Neuronal stem cell (in vitro differentiated cells): ENCODE data around the gene CALCOCO1.

ENCODE experiments used
- DNase-seq: peaks from one replicate; pipeline ENCODE4 v3.0.0-alpha.2; 2013; ENCODE audit warnings: low spot score
- H2AFZ ChIP-seq: one replicate; pipeline ENCODE4 v1.6.1; 2013; ENCODE audit warnings: mild to moderate bottlenecking, low read length, inconsistent platforms
- H2AK5ac ChIP-seq: 2 replicates; pipeline ENCODE4 v1.6.1; 2013; ENCODE audit warnings: low read depth, mild to moderate bottlenecking, inconsistent platforms, low read length, moderate library complexity, mixed read lengths
- H2BK120ac ChIP-seq: 2 replicates; pipeline ENCODE4 v1.6.1; 2013; ENCODE audit warnings: low read depth, mild to moderate bottlenecking, inconsistent platforms, low read length, moderate library complexity, mixed read lengths
- H2BK12ac ChIP-seq: one replicate; pipeline ENCODE4 v1.6.1; 2013; ENCODE audit warnings: low read length, inconsistent platforms
- H2BK15ac ChIP-seq: 2 replicates; pipeline ENCODE4 v1.6.1; 2013; ENCODE audit warnings: mild to moderate bottlenecking, low read length, inconsistent platforms, mixed read lengths
- H2BK5ac ChIP-seq: one replicate; pipeline ENCODE4 v1.6.1; 2013; ENCODE audit warnings: inconsistent platforms, mild to moderate bottlenecking, low read length, moderate library complexity
- H3K14ac ChIP-seq: one replicate; pipeline ENCODE4 v1.6.1; 2013; ENCODE audit warnings: low read length, inconsistent platforms
- H3K18ac ChIP-seq: 2 replicates; pipeline ENCODE4 v1.6.1; 2013; ENCODE audit warnings: low read length, inconsistent platforms
- H3K23ac ChIP-seq: 2 replicates; pipeline ENCODE4 v1.6.1; 2013; ENCODE audit warnings: low read depth, mild to moderate bottlenecking, mixed read lengths, low read length, inconsistent platforms; ENCODE audit not compliant: poor library complexity
- H3K27ac ChIP-seq: replicated peaks from 3 replicates; pipeline ENCODE4 v1.5.1; 2013; ENCODE audit warnings: low read length, inconsistent platforms
- H3K27me3 ChIP-seq, 3 experiments: 2 replicates each; pipeline ENCODE4 v1.6.1; 2013; ENCODE audit warnings: low read length in 3 of 3, mild to moderate bottlenecking in 2 of 3, inconsistent platforms in 1 of 3, low read depth in 1 of 3, mixed read lengths in 1 of 3, moderate library complexity in 1 of 3; ENCODE audit not compliant: control insufficient read depth in 3 of 3, insufficient read depth in 3 of 3
- H3K36me3 ChIP-seq, 2 donors: replicated peaks in 1 of 2; 2 replicates each; pipeline ENCODE4 v1.6.1; 2013; ENCODE audit warnings: low read length in 2 of 2; ENCODE audit not compliant: control insufficient read depth in 2 of 2, insufficient read depth in 2 of 2
- H3K4ac ChIP-seq: 2 replicates; pipeline ENCODE4 v1.6.1; 2013; ENCODE audit warnings: inconsistent platforms, mild to moderate bottlenecking, low read length, moderate library complexity
- H3K4me1 ChIP-seq, 2 donors: 1 replicate in 1 of 2; 2 replicates in 1 of 2; pipeline ENCODE4 v1.6.1; 2013; ENCODE audit warnings: low read length in 2 of 2, low read depth in 1 of 2; ENCODE audit not compliant: control insufficient read depth in 2 of 2, insufficient read depth in 1 of 2
- H3K4me2 ChIP-seq: one replicate; pipeline ENCODE4 v1.6.1; 2013; ENCODE audit warnings: mild to moderate bottlenecking, low read length, inconsistent platforms; ENCODE audit not compliant: insufficient read depth, poor library complexity, severe bottlenecking
- H3K4me3 ChIP-seq, 2 donors: 2 replicates each; pipeline ENCODE4 v1.5.1; 2013; ENCODE audit warnings: low read length in 2 of 2, mild to moderate bottlenecking in 2 of 2, inconsistent platforms in 1 of 2, moderate library complexity in 1 of 2
- H3K79me1 ChIP-seq: one replicate; pipeline ENCODE4 v1.6.1; 2013; ENCODE audit warnings: low read depth, mild to moderate bottlenecking, inconsistent platforms, low read length, moderate library complexity
- H3K9ac ChIP-seq: one replicate; pipeline ENCODE4 v1.6.1; 2013; ENCODE audit warnings: mild to moderate bottlenecking, low read depth, low read length, inconsistent platforms; ENCODE audit not compliant: poor library complexity
- H3K9me3 ChIP-seq, 2 donors: replicated peaks in 1 of 2; 2 replicates each; pipeline versions ENCODE3 to v1.6.1; 2013; ENCODE audit warnings: low read length in 2 of 2, mild to moderate bottlenecking in 2 of 2, inconsistent platforms in 1 of 2, low read depth in 1 of 2, mixed read lengths in 1 of 2, moderate library complexity in 1 of 2; ENCODE audit not compliant: control insufficient read depth in 2 of 2, insufficient read depth in 1 of 2
- H4K8ac ChIP-seq: one replicate; pipeline ENCODE4 v1.6.1; 2013; ENCODE audit warnings: low read depth, mild to moderate bottlenecking, inconsistent platforms, low read length, moderate library complexity
- H4K91ac ChIP-seq: one replicate; pipeline ENCODE4 v1.6.1; 2013; ENCODE audit warnings: low read length, low read depth, mild to moderate bottlenecking, inconsistent platforms; ENCODE audit not compliant: poor library complexity
- whole genome bisulfite sequencing, 2 donors: extraction: QIAGEN DNeasy Blood & Tissue Kit; methylation state at CpG; one replicate each; pipeline ENCODE4 v1.1.7; 2013; ENCODE audit warnings: missing lambda C conversion rate in 2 of 2, mixed read lengths in 1 of 2; ENCODE audit not compliant: insufficient read length in 2 of 2, insufficient replicate concordance in 1 of 2; ENCODE audit errors: extremely low coverage in 2 of 2; 5-methylcytosine and 5-hydroxymethylcytosine counted together

CALCOCO1 gene

DNA sequence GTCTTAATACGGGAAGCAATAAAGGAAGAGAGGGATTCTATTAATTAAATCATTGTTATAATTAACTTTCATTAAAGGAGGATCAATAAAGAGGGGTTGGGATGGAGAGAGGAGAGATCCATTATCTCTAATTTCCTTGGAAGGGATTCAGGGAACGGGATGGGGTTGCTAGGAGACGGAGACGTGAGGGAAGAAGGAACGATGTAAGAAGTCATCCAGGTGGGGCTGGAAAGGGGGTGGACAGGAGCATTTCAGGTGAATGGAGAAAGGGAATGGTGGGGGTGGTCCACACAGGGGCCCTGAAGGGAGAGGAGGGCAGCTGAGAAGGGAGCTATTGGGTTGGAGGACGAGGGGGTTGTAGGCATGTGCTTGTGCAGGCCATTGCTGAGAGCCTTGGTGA, 17.2 kb downstream of the CALCOCO1 start:
- no peak overlapping the region for H2AFZ ChIP-seq
- H3K23ac ChIP-seq = no peak overlapping the region
- H2BK12ac ChIP-seq = no peak overlapping the region
- peaks cover 0 to 24% (median 0%) of the 10 kb centered on the region in 3 experiments for H3K27me3 ChIP-seq
- H3K27ac ChIP-seq = no peak overlapping the region
- no peak overlapping the region for H3K4me2 ChIP-seq
- no peak overlapping the region for H4K91ac ChIP-seq
- no peak overlapping the region for H3K14ac ChIP-seq
- DNase-seq = no peak
- no peak overlapping the region for H2AK5ac ChIP-seq
- H4K8ac ChIP-seq = no peak overlapping the region
- no peak overlapping the region for H3K18ac ChIP-seq
- H3K9me3 ChIP-seq = no peaks in the 10 kb centered on the region
- no peak overlapping the region for H2BK5ac ChIP-seq
- no peaks in the 10 kb centered on the region for H3K79me1 ChIP-seq
- H2BK15ac ChIP-seq = no peak overlapping the region
- H3K4ac ChIP-seq = no peak overlapping the region
- no peaks in the 10 kb centered on the region for H3K36me3 ChIP-seq
- H3K9ac ChIP-seq = no peak overlapping the region
- H2BK120ac ChIP-seq = no peak overlapping the region
- H3K4me1 ChIP-seq = peaks cover 4 to 10% of the 10 kb centered on the region in 2 donors
- no peak overlapping the region for H3K4me3 ChIP-seq
- WGBS, 2 donors = no CpG with 5 or more reads among the region's 6 CpGs

DNA sequence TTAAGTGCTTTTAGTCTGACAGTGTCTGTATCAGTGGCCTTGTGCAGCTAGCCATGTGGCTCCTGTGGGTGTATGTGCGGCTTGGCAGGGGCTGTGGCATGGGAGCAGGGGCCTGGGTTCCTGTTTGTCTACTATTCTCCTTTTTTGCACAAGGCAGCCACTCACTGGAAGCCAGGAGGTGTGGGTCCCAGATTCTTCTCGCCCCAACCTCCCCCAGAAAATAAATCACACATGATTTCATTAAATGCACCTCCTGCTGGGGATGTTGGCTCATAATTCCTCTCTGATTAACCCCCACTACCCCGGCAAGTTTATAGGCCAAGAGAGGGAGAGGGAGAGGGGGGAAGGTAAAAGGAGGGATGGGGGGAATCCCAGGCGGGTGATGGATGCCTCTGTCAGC, 17.6 kb downstream of the CALCOCO1 start:
- H3K9ac ChIP-seq = no peak overlapping the region
- no CpG with 5 or more reads among the region's 4 CpGs for WGBS, 2 donors
- H2AK5ac ChIP-seq = no peak overlapping the region
- no peak overlapping the region for H2BK5ac ChIP-seq
- no peak overlapping the region for H2AFZ ChIP-seq
- no peak overlapping the region for H3K4me2 ChIP-seq
- no peaks in the 10 kb centered on the region for H3K36me3 ChIP-seq
- no peak overlapping the region for H3K27ac ChIP-seq
- peaks cover 4 to 10% of the 10 kb centered on the region in 2 donors for H3K4me1 ChIP-seq
- H3K4me3 ChIP-seq = no peak overlapping the region
- DNase-seq = no peak
- H3K4ac ChIP-seq = no peak overlapping the region
- no peak overlapping the region for H4K91ac ChIP-seq
- H3K14ac ChIP-seq = no peak overlapping the region
- no peaks in the 10 kb centered on the region for H3K9me3 ChIP-seq
- no peak overlapping the region for H2BK15ac ChIP-seq
- no peak overlapping the region for H4K8ac ChIP-seq
- no peak overlapping the region for H2BK12ac ChIP-seq
- no peak overlapping the region for H2BK120ac ChIP-seq
- H3K79me1 ChIP-seq = no peaks in the 10 kb centered on the region
- peaks cover 0 to 25% (median 0%) of the 10 kb centered on the region in 3 experiments for H3K27me3 ChIP-seq
- H3K18ac ChIP-seq = no peak overlapping the region
- no peak overlapping the region for H3K23ac ChIP-seq

GRCh38 chr12:53706080-53706479, 21.2 kb downstream of the CALCOCO1 start:
- H3K18ac ChIP-seq = no peak overlapping the region
- H3K14ac ChIP-seq = no peak overlapping the region
- no peak overlapping the region for H3K4ac ChIP-seq
- no peak overlapping the region for H2BK15ac ChIP-seq
- no peak overlapping the region for H2BK12ac ChIP-seq
- H2AK5ac ChIP-seq = no peak overlapping the region
- no peak overlapping the region for H3K27ac ChIP-seq
- no peak overlapping the region for H2BK5ac ChIP-seq
- H2AFZ ChIP-seq = no peak overlapping the region
- no peak overlapping the region for H2BK120ac ChIP-seq
- H3K4me1 ChIP-seq = peaks cover 0 to 4% of the 10 kb centered on the region in 2 donors
- no peak overlapping the region for H4K91ac ChIP-seq
- no peak overlapping the region for H3K23ac ChIP-seq
- no peaks in the 10 kb centered on the region for H3K79me1 ChIP-seq
- H3K36me3 ChIP-seq = no peaks in the 10 kb centered on the region
- no peak for DNase-seq
- H4K8ac ChIP-seq = no peak overlapping the region
- WGBS, 2 donors = no CpG with 5 or more reads among the region's 1 CpG
- no peak overlapping the region for H3K4me2 ChIP-seq
- H3K9me3 ChIP-seq = no peaks in the 10 kb centered on the region
- H3K4me3 ChIP-seq = no peak overlapping the region
- H3K27me3 ChIP-seq = peaks cover 0 to 56% (median 3%) of the 10 kb centered on the region in 3 experiments
- H3K9ac ChIP-seq = no peak overlapping the region

GRCh38 chr12:53703756-53704155, 23.5 kb downstream of the CALCOCO1 start:
- Histone ChIP-seq H3K27ac (no peak overlapping the region), H3K27me3 (peaks cover 0 to 73% (median 15%) of the 10 kb centered on the region in 3 experiments), H3K4ac (no peak overlapping the region), H3K36me3 (no peaks in the 10 kb centered on the region), H2BK12ac (no peak overlapping the region), H3K4me2 (no peak overlapping the region), H4K91ac (no peak overlapping the region), H2BK15ac (no peak overlapping the region), H2AK5ac (no peak overlapping the region), H2AFZ (no peak overlapping the region), H3K9me3 (no peaks in the 10 kb centered on the region), H3K79me1 (peaks cover 2% of the 10 kb centered on the region), H3K4me3 (no peak overlapping the region), H3K23ac (no peak overlapping the region), H3K4me1 (peaks cover 0 to 4% of the 10 kb centered on the region in 2 donors), H4K8ac (no peak overlapping the region), H3K9ac (no peak overlapping the region), H2BK120ac (no peak overlapping the region), H3K18ac (no peak overlapping the region), H2BK5ac (no peak overlapping the region), H3K14ac (no peak overlapping the region)
- no CpG with 5 or more reads among the region's 4 CpGs for WGBS, 2 donors
- DNase-seq = no peak
